CD4-positive, alpha-beta T cell treated with Interleukin-1 beta for 1 hour (primary cell): ENCODE results near the gene C1orf232.
A peak's percentile ranks its signal among the peaks of the same experiment; 100 is the strongest.

Source experiments
- DNase-seq, 2 donors: peaks; one replicate each; pipeline ENCODE4 v3.0.0-alpha.2; 2020 to 2022

Gene C1orf232

GRCh38 chr1:26156285-26157038 is 12.3 kb downstream of the C1orf232 start:
- DNase-seq: no peak

GRCh38 chr1:26155370-26156284 is 13.1 kb downstream of the C1orf232 start:
- DNase-seq: no peak

- DNase-seq: no peak
These were observed 14.0 kb downstream of the C1orf232 start for GRCh38 chr1:26154750-26155149.

GRCh38 chr1:26153966-26154532 is 14.7 kb downstream of the C1orf232 start:
- DNase-seq: no peak

- DNase-seq: no peak
These were observed 19.9 kb downstream of the C1orf232 start for GRCh38 chr1:26148887-26149286.

- no peak for DNase-seq
These were observed 22.8 kb downstream of the C1orf232 start for GRCh38 chr1:26145960-26146294.

GRCh38 chr1:26145041-26145959 is 23.5 kb downstream of the C1orf232 start:
- DNase-seq: peak; percentile 77

GRCh38 chr1:26142159-26142558 is 26.6 kb downstream of the C1orf232 start:
- no peak for DNase-seq

GRCh38 chr1:26138974-26139558 is 29.7 kb downstream of the C1orf232 start:
- no peak for DNase-seq

- no peak for DNase-seq
These were observed 34.3 kb downstream of the C1orf232 start for GRCh38 chr1:26134466-26134865.

- no peak for DNase-seq
These were observed 36.0 kb downstream of the C1orf232 start for GRCh38 chr1:26132834-26133167.

- no peak for DNase-seq
These were observed 36.5 kb downstream of the C1orf232 start for GRCh38 chr1:26132128-26132833.

GRCh38 chr1:26130695-26131094 is 38.1 kb downstream of the C1orf232 start:
- DNase-seq: no peak

- DNase-seq: no peak
These were observed 39.0 kb downstream of the C1orf232 start for GRCh38 chr1:26129778-26130177.

GRCh38 chr1:26127235-26128163 is 41.3 kb downstream of the C1orf232 start:
- DNase-seq: no peak

GRCh38 chr1:26126321-26127084 is 42.3 kb downstream of the C1orf232 start:
- peak; percentile 68 to 87 for DNase-seq

GRCh38 chr1:26125946-26126320 is 42.8 kb downstream of the C1orf232 start:
- DNase-seq: no peak

- no peak for DNase-seq
These were observed 43.4 kb downstream of the C1orf232 start for GRCh38 chr1:26125382-26125781.

GRCh38 chr1:26124418-26125331 is 44.1 kb downstream of the C1orf232 start:
- no peak for DNase-seq
